Measurements from ENCODE around the gene POGZ. TPM values are rescaled to one million over a fixed set of nuclear protein-coding genes. Genes with fewer than 3 reads are reported as not detected.

POGZ gene
- total RNA-seq, 1 donor from 2014 or later: 36.4 TPM

- DNase-seq (ENCODE audit: low read depth): no peak
Observed at GRCh38 chr1:151493042-151493441, 33.7 kb upstream of the POGZ start.

GRCh38 chr1:151492120-151492519 is 32.8 kb upstream of the POGZ start:
- H3K4me3 ChIP-seq (ENCODE audit: low read depth, low read length): no peak overlapping the region
- H3K27me3 ChIP-seq (ENCODE audit: control insufficient read depth, insufficient read depth, low read length): no peaks in the 10 kb centered on the region
- TF ChIP-seq CTCF (IDR thresholded peaks at IDR 0.05; ENCODE audit: insufficient read depth, low read length, poor library complexity, severe bottlenecking): no peak
- no peak for DNase-seq (ENCODE audit: low read depth)
- H3K36me3 ChIP-seq (ENCODE audit: control insufficient read depth, insufficient read depth, low read length): no peaks in the 10 kb centered on the region

More at GRCh38 chr1:151493042-151493441, 33.7 kb upstream of the POGZ start:
- Histone ChIP-seq H3K27me3 (ENCODE audit: control insufficient read depth, insufficient read depth, low read length) (no peaks in the 10 kb centered on the region), H3K36me3 (ENCODE audit: control insufficient read depth, insufficient read depth, low read length) (no peaks in the 10 kb centered on the region), H3K4me3 (ENCODE audit: low read depth, low read length) (no peak overlapping the region)
- TF ChIP-seq CTCF (IDR thresholded peaks at IDR 0.05; ENCODE audit: insufficient read depth, low read length, poor library complexity, severe bottlenecking): no peak

GRCh38 chr1:151491641-151492040 is 32.3 kb upstream of the POGZ start:
- H3K4me3 ChIP-seq (ENCODE audit: low read depth, low read length): no peak overlapping the region
- H3K27me3 ChIP-seq (ENCODE audit: control insufficient read depth, insufficient read depth, low read length): no peaks in the 10 kb centered on the region
- DNase-seq (ENCODE audit: low read depth): no peak
- no peak for TF ChIP-seq CTCF (IDR thresholded peaks at IDR 0.05; ENCODE audit: insufficient read depth, low read length, poor library complexity, severe bottlenecking)
- no peaks in the 10 kb centered on the region for H3K36me3 ChIP-seq (ENCODE audit: control insufficient read depth, insufficient read depth, low read length)

GRCh38 chr1:151486557-151486956 is 27.3 kb upstream of the POGZ start:
- no peak for TF ChIP-seq CTCF (IDR thresholded peaks at IDR 0.05; ENCODE audit: insufficient read depth, low read length, poor library complexity, severe bottlenecking)
- no peak for DNase-seq (ENCODE audit: low read depth)
- Histone ChIP-seq H3K27me3 (ENCODE audit: control insufficient read depth, insufficient read depth, low read length) (no peaks in the 10 kb centered on the region), H3K4me3 (ENCODE audit: low read depth, low read length) (no peak overlapping the region), H3K36me3 (ENCODE audit: control insufficient read depth, insufficient read depth, low read length) (no peaks in the 10 kb centered on the region)

GRCh38 chr1:151485685-151486255 is 26.5 kb upstream of the POGZ start:
- Histone ChIP-seq H3K36me3 (ENCODE audit: control insufficient read depth, insufficient read depth, low read length) (no peaks in the 10 kb centered on the region), H3K4me3 (ENCODE audit: low read depth, low read length) (no peak overlapping the region), H3K27me3 (ENCODE audit: control insufficient read depth, insufficient read depth, low read length) (no peaks in the 10 kb centered on the region)
- TF ChIP-seq CTCF (IDR thresholded peaks at IDR 0.05; ENCODE audit: insufficient read depth, low read length, poor library complexity, severe bottlenecking): no peak
- no peak for DNase-seq (ENCODE audit: low read depth)

GRCh38 chr1:151482017-151482416 is 22.7 kb upstream of the POGZ start:
- H3K36me3 ChIP-seq (ENCODE audit: control insufficient read depth, insufficient read depth, low read length): no peaks in the 10 kb centered on the region
- H3K4me3 ChIP-seq (ENCODE audit: low read depth, low read length): no peak overlapping the region
- H3K27me3 ChIP-seq (ENCODE audit: control insufficient read depth, insufficient read depth, low read length): no peaks in the 10 kb centered on the region
- no peak for TF ChIP-seq CTCF (IDR thresholded peaks at IDR 0.05; ENCODE audit: insufficient read depth, low read length, poor library complexity, severe bottlenecking)
- no peak for DNase-seq (ENCODE audit: low read depth)
